ENCODE measurements around the gene SPEM3. TPM values are rescaled to one million over a fixed set of nuclear protein-coding genes. Genes with fewer than 3 reads are reported as not detected.

Gene SPEM3
- total RNA-seq: not detected
- not detected for total RNA-seq (2013)

- intact Hi-C loops (cut with micrococcal nuclease): no loop called here
- ATAC-seq: no peak
- Mint-ChIP-seq H3K4me3 (no peak within 1 kb of the TSS), H3K9me3 (no peaks in the 10 kb centered on the region), H3K27me3 (ENCODE audit: low read depth in 2 of 2) (no peaks in the 10 kb centered on the region), H3K4me1 (no peaks in the 10 kb centered on the region), H3K27ac (no peak within 1 kb of the TSS), H3K36me3 (no peaks in the 10 kb centered on the region)
- DNase-seq: no peak
- Histone ChIP-seq H3K9me3 (ENCODE audit: control insufficient read depth, insufficient read depth, low read length) (no peaks in the 10 kb centered on the region), H3K27ac (ENCODE audit: low read length) (no peak within 1 kb of the TSS), H3K4me3 (ENCODE audit: low read length) (no peak within 1 kb of the TSS), H3K36me3 (ENCODE audit: control insufficient read depth, insufficient read depth, low read length) (no peaks in the 10 kb centered on the region), H3K4me1 (ENCODE audit: control insufficient read depth, insufficient read depth, low read length) (no peaks in the 10 kb centered on the region), H3K27me3 (ENCODE audit: control insufficient read depth, insufficient read depth, low read length) (no peaks in the 10 kb centered on the region)
- 81% methylated on average over 5 of the region's 5 CpGs for WGBS (ENCODE audit: insufficient coverage)
- TF ChIP-seq, protein P1, sequence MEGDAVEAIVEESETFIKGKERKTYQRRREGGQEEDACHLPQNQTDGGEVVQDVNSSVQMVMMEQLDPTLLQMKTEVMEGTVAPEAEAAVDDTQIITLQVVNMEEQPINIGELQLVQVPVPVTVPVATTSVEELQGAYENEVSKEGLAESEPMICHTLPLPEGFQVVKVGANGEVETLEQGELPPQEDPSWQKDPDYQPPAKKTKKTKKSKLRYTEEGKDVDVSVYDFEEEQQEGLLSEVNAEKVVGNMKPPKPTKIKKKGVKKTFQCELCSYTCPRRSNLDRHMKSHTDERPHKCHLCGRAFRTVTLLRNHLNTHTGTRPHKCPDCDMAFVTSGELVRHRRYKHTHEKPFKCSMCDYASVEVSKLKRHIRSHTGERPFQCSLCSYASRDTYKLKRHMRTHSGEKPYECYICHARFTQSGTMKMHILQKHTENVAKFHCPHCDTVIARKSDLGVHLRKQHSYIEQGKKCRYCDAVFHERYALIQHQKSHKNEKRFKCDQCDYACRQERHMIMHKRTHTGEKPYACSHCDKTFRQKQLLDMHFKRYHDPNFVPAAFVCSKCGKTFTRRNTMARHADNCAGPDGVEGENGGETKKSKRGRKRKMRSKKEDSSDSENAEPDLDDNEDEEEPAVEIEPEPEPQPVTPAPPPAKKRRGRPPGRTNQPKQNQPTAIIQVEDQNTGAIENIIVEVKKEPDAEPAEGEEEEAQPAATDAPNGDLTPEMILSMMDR (IDR thresholded peaks at IDR 0.05): no peak
These were observed at the start of gene SPEM3 for GRCh38 chr17:7428557-7428956. TSS of gene SPEM3 (plus strand) at chr17:7428857. CDS start at chr17:7428903, 46 bp downstream.

DNA sequence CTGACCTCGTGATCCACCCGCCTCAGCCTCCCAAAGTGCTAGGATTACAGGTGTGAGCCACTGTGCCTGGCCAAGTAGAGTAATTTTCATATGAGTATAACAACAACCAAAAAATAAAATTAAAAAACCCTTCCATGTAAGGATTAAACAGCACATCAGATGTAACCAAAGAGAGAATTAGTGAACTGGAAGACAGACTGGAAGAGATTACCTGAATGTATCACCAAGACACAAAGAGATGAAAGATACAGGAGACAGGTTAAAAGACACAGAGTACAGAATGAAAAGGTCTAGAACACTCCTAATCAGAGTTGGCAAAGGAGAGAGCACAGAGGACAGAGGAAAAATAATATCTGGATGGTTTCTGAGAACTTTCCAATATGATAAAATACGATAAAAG is 49.5 kb upstream of the SPEM3 start:
- TF ChIP-seq, protein P1 (IDR thresholded peaks at IDR 0.05): no peak
- H3K27me3 ChIP-seq (ENCODE audit: control insufficient read depth, insufficient read depth, low read length): peaks cover 27% of the 10 kb centered on the region
- H3K36me3 ChIP-seq (ENCODE audit: control insufficient read depth, insufficient read depth, low read length): no peaks in the 10 kb centered on the region
- peaks cover 15% of the 10 kb centered on the region for H3K4me1 ChIP-seq (ENCODE audit: control insufficient read depth, insufficient read depth, low read length)
- no peaks in the 10 kb centered on the region for H3K9me3 ChIP-seq (ENCODE audit: control insufficient read depth, insufficient read depth, low read length)
- no peak overlapping the region for H3K27ac ChIP-seq (ENCODE audit: low read length)
- intact Hi-C loops (cut with micrococcal nuclease): no loop called here
- DNase-seq (no peak), ATAC-seq (no peak)
- 100% methylated on average over 2 of the region's 3 CpGs for WGBS (ENCODE audit: insufficient coverage)
- no peak overlapping the region for H3K27ac Mint-ChIP-seq
- H3K9me3 Mint-ChIP-seq: no peaks in the 10 kb centered on the region
- peaks cover 30 to 48% of the 10 kb centered on the region in 2 donors for H3K27me3 Mint-ChIP-seq (ENCODE audit: low read depth in 2 of 2)
- H3K4me3 ChIP-seq (ENCODE audit: low read length): no peak overlapping the region
- H3K36me3 Mint-ChIP-seq: peaks cover 10% of the 10 kb centered on the region
- H3K4me3 Mint-ChIP-seq: no peak overlapping the region
- peaks cover 0 to 11% of the 10 kb centered on the region in 2 donors for H3K4me1 Mint-ChIP-seq

GRCh38 chr17:7380321-7380720 is 48.3 kb upstream of the SPEM3 start:
- no peak overlapping the region for H3K4me3 Mint-ChIP-seq
- Histone ChIP-seq H3K4me1 (ENCODE audit: control insufficient read depth, insufficient read depth, low read length) (peaks cover 22% of the 10 kb centered on the region), H3K27me3 (ENCODE audit: control insufficient read depth, insufficient read depth, low read length) (peaks cover 27% of the 10 kb centered on the region), H3K9me3 (ENCODE audit: control insufficient read depth, insufficient read depth, low read length) (no peaks in the 10 kb centered on the region), H3K27ac (ENCODE audit: low read length) (no peak overlapping the region), H3K36me3 (ENCODE audit: control insufficient read depth, insufficient read depth, low read length) (no peaks in the 10 kb centered on the region), H3K4me3 (ENCODE audit: low read length) (no peak overlapping the region)
- H3K4me1 Mint-ChIP-seq: peaks cover 0 to 11% of the 10 kb centered on the region in 2 donors
- 63% methylated on average over 7 of the region's 7 CpGs for WGBS (ENCODE audit: insufficient coverage)
- TF ChIP-seq, protein P1 (IDR thresholded peaks at IDR 0.05): no peak
- H3K36me3 Mint-ChIP-seq: peaks cover 10% of the 10 kb centered on the region
- ATAC-seq: no peak
- H3K9me3 Mint-ChIP-seq: no peaks in the 10 kb centered on the region
- no peak overlapping the region for H3K27ac Mint-ChIP-seq
- intact Hi-C loops (cut with micrococcal nuclease): no loop called here
- no peak for DNase-seq
- H3K27me3 Mint-ChIP-seq (ENCODE audit: low read depth in 2 of 2): peaks cover 30 to 48% of the 10 kb centered on the region in 2 donors

All from natural killer cell (primary cell).